GM12801 (cell line): ENCODE data around the gene EEPD1.

ENCODE experiments used
- CTCF ChIP-seq: IDR thresholded peaks from one replicate; pipeline ENCODE4 v1.5.1; 2011; ENCODE audit warnings: control low read depth; ENCODE audit not compliant: insufficient read length; ENCODE audit errors: extremely low read depth

Gene EEPD1

GRCh38 chr7:36309301-36309700, 156.2 kb downstream of the EEPD1 start:
- no peak for TF ChIP-seq CTCF

GRCh38 chr7:36309716-36310115, 156.7 kb downstream of the EEPD1 start:
- no peak for TF ChIP-seq CTCF

GRCh38 chr7:36310897-36311296, 157.8 kb downstream of the EEPD1 start:
- no peak for TF ChIP-seq CTCF

- no peak for TF ChIP-seq CTCF
Observed at GRCh38 chr7:36311539-36311938, 158.5 kb downstream of the EEPD1 start.

GRCh38 chr7:36312064-36312914, 159.2 kb downstream of the EEPD1 start:
- no peak for TF ChIP-seq CTCF

GRCh38 chr7:36312915-36313334, 159.9 kb downstream of the EEPD1 start:
- no peak for TF ChIP-seq CTCF

- no peak for TF ChIP-seq CTCF
Observed at GRCh38 chr7:36313607-36314006, 160.6 kb downstream of the EEPD1 start.

- TF ChIP-seq CTCF, result no peak
Observed at GRCh38 chr7:36314491-36314890, 161.4 kb downstream of the EEPD1 start.
